ENCODE results near the gene FBXO17.

FBXO17 gene

GRCh38 chr19:38951187-38951586 is 24.4 kb downstream of the FBXO17 start:
- no peak overlapping the region for H3K4me3 ChIP-seq (ENCODE audit: low read depth, low read length)
- no peak for TF ChIP-seq POLR2A (IDR thresholded peaks at IDR 0.05; ENCODE audit: extremely low read depth, insufficient read length)
- TF ChIP-seq MAX (IDR thresholded peaks at IDR 0.05; ENCODE audit: low read depth, low read length): no peak
- TF ChIP-seq, protein P1, sequence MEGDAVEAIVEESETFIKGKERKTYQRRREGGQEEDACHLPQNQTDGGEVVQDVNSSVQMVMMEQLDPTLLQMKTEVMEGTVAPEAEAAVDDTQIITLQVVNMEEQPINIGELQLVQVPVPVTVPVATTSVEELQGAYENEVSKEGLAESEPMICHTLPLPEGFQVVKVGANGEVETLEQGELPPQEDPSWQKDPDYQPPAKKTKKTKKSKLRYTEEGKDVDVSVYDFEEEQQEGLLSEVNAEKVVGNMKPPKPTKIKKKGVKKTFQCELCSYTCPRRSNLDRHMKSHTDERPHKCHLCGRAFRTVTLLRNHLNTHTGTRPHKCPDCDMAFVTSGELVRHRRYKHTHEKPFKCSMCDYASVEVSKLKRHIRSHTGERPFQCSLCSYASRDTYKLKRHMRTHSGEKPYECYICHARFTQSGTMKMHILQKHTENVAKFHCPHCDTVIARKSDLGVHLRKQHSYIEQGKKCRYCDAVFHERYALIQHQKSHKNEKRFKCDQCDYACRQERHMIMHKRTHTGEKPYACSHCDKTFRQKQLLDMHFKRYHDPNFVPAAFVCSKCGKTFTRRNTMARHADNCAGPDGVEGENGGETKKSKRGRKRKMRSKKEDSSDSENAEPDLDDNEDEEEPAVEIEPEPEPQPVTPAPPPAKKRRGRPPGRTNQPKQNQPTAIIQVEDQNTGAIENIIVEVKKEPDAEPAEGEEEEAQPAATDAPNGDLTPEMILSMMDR (IDR thresholded peaks at IDR 0.05; ENCODE audit: low read depth, low read length): no peak
- TF ChIP-seq MYC (IDR thresholded peaks at IDR 0.05; ENCODE audit: low read depth, low read length): no peak

DNA sequence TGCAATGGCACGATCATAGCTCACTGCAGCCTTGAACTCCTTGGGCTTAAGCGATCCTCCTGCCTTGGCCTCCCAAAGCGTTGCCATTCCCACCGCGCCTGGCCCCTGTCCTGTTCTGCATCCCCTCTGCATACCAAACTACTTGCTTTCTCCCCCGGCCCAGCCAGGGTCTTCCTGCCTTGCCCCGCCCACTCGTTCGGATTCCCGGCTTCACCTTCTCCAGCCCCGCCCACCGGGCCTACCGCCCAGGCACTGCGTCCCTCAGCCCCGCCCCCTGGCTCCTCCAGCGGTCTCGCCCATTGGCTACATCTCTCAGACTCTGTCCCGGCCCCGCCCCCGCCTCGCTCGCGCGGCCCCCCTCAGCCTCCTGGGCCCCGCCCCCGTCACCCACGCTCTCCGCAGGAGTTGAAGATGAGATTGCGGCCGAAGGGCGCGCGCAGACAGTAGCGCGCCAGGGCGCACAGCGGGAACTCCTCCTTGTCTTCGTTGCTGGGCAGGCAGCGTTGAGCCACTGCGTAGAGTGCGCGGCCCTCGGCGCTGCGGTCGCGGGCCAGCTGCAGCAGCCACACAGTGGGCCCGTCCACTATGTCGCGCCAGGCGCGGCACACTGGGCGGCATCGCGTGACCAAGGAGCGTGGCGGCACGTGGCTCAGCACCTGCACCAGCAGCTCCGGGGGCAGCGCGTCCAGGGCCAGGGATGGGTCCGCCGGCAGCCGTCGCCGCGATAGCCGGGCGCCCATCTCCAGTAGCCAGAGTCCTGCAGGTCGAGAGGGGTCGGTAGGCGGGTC is 25.8 kb downstream of the FBXO17 start:
- no peak for DNase-seq (ENCODE audit: low read depth)
- TF ChIP-seq MAX (IDR thresholded peaks at IDR 0.05; ENCODE audit: low read depth, low read length): no peak
- TF ChIP-seq, protein P1 (IDR thresholded peaks at IDR 0.05; ENCODE audit: low read depth, low read length): no peak
- TF ChIP-seq MYC (IDR thresholded peaks at IDR 0.05; ENCODE audit: low read depth, low read length): no peak
- no peak for TF ChIP-seq POLR2A (IDR thresholded peaks at IDR 0.05; ENCODE audit: extremely low read depth, insufficient read length)
- H3K4me3 ChIP-seq (ENCODE audit: low read depth, low read length): no peak overlapping the region

More at GRCh38 chr19:38951187-38951586, 24.4 kb downstream of the FBXO17 start:
- DNase-seq (ENCODE audit: low read depth): no peak

DNA sequence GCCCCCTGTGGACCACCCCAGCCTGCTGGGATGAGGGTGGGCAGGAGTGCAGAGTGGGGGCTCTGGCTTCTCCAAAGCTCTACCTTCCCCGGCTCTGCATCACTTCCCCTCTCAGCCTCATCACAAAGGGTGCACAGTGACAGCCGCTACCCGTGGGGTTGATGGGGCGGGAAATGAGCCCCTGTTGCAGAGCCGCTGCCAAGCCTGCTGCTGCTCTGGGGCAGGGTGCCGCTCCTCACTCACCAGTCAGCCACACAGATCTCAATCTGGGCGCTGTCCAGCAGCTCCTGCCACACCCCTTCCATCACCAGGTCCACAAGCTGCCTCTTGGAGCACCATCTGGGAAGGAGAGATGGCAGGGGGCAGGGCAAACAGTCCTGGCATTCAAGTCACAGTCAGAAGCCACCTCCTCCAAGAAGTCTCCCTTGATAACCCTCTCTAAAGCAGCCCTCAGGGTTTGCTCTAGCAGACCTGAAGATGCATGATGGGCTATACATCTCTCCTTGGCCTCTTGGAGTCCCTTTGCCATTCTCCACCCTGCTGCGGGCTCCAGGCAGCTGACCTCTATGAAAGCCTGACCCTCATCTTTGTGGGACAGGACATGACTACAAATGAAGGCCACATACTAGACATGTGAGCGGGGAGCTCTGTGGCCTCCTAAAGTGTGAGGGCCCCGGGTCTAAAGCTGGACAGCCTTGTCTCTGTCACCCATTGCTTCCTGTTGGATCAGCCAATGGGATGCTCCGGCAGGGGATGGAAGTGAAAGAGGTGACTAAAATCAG is 29.1 kb downstream of the FBXO17 start:
- no peak for DNase-seq (ENCODE audit: low read depth)
- no peak for TF ChIP-seq POLR2A (IDR thresholded peaks at IDR 0.05; ENCODE audit: extremely low read depth, insufficient read length)
- TF ChIP-seq, protein P1 (IDR thresholded peaks at IDR 0.05; ENCODE audit: low read depth, low read length): no peak
- TF ChIP-seq MAX (IDR thresholded peaks at IDR 0.05; ENCODE audit: low read depth, low read length): no peak
- no peak for TF ChIP-seq MYC (IDR thresholded peaks at IDR 0.05; ENCODE audit: low read depth, low read length)

GRCh38 chr19:38945562-38946228 is 29.8 kb downstream of the FBXO17 start:
- TF ChIP-seq MAX (IDR thresholded peaks at IDR 0.05; ENCODE audit: low read depth, low read length): no peak
- TF ChIP-seq MYC (IDR thresholded peaks at IDR 0.05; ENCODE audit: low read depth, low read length): no peak
- TF ChIP-seq, protein P1 (IDR thresholded peaks at IDR 0.05; ENCODE audit: low read depth, low read length): no peak
- no peak for TF ChIP-seq POLR2A (IDR thresholded peaks at IDR 0.05; ENCODE audit: extremely low read depth, insufficient read length)
- no peak for DNase-seq (ENCODE audit: low read depth)
- no peak overlapping the region for H3K4me3 ChIP-seq (ENCODE audit: low read depth, low read length)

More for the DNA sequence above, 29.1 kb downstream of the FBXO17 start:
- no peak overlapping the region for H3K4me3 ChIP-seq (ENCODE audit: low read depth, low read length)

DNA sequence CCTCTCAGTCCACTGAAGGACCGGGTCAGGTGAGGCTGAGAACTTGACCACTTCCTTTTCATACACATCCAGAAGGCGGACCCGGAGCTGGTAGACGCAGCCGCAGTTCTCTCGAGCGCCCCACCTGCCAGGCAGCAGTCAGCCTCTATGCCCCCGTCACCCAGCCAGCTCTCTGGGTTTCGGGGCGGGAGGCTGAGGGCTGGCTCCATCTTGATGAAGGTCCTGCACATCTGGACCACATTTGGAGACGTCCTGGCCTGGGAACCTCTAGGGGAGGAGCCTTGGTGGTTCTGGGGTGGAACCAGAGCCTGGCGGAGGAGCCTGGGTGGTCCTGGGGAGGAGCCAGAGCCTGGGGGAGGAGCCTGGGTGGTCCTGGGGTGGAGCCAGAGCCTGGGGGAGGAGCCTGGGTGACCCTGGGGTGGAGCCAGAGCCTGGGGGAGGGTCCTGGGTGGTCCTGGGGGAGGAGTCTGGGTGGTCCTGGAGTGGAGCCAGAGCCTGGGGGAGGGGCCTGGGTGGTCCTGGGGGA is 30.5 kb downstream of the FBXO17 start:
- no peak for TF ChIP-seq POLR2A (IDR thresholded peaks at IDR 0.05; ENCODE audit: extremely low read depth, insufficient read length)
- TF ChIP-seq, protein P1 (IDR thresholded peaks at IDR 0.05; ENCODE audit: low read depth, low read length): no peak
- TF ChIP-seq MAX (IDR thresholded peaks at IDR 0.05; ENCODE audit: low read depth, low read length): no peak
- no peak for TF ChIP-seq MYC (IDR thresholded peaks at IDR 0.05; ENCODE audit: low read depth, low read length)
- DNase-seq (ENCODE audit: low read depth): no peak
- no peak overlapping the region for H3K4me3 ChIP-seq (ENCODE audit: low read depth, low read length)
